SKM-1 (cell line): ENCODE measurements around the gene MTRR.
"Not testable (repeated sequence)": the region's sequence is repeated elsewhere in the genome, so short reads cannot be mapped to it uniquely, and the experiment has no call there.

Experiments used
- DNase-seq: peaks from one replicate; lab custom pipeline; 2025; ENCODE audit not compliant: unreplicated experiment; lab: John Stamatoyannopoulos, UW

MTRR gene

DNA sequence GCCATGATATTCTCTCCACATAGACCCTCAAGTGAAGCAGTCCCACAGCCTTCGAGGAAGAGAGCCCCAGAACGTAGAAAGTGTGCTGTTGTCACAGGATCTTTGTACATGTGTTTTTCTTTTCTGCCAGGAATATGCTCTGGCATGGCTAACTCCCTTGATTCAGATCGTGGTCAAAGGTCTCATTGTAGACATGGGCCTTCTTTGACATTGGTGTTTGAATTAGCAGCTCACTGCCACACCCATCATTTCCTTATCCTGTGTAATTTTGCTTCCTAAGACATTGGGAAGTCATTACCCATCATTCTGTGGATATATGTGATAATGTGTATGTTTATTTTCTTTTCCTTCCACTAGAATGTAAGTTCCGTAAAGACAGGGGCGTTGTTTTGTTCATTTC, 25.5 kb downstream of the MTRR start:
- no peak for DNase-seq

DNA sequence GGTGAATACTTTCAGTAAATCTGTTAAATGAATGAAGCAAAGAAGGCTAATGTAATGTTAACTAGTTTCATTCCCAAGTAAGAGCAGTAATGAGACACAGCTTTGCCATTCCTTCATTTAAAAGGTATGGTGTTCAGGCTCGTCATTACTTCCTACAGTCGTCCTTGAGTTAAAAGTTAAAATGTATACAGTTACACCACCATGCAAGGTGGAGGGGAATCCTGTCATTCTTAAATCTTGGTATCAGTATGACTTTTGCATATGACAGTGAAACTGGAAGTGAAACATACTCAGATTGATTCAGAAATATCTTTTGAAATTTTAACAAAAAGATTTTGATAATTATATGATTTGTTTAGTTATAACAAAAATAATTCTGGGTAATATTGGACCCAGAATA, 25.9 kb downstream of the MTRR start:
- DNase-seq = no peak

DNA sequence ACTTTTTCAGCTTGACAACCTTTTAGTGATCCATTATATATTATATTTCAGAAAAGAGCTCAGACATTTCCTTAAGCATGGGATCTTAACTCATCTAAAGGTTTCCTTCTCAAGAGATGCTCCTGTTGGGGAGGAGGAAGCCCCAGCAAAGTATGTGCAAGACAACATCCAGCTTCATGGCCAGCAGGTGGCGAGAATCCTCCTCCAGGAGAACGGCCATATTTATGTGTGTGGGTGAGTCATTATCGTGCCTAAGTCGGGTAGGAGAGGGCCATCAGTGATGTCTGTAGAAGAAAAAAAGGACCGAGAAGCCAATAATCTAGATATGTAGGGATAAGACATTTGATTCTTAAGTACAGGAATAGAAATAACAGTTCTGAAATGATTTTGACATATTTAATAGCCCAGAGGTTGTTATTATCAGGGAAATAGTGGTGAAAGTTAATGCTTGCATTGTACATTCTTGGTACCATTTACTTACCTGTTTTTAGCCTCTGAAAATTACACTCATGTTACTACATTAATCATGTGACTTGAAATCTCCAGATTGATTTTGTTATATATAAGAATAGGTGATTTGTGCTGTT, 28.2 kb downstream of the MTRR start:
- DNase-seq = peak; percentile 9

DNA sequence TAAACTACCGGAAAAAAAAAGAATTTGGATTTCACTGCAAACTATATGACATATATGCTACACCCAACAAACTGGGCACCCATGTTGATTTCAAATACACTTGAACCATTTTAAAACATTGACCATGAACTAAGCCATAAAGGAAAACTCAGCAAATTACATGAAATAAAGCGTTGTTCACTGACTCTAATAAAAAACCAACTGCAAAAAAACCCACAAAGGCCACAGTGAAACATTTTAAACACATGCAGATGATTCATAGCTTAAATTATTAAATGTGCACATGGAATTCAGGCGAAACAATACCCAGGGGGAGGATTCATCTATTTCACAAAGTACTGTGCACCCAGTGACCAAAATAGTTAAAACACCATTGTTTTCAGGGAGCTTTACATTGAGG, 33.3 kb downstream of the MTRR start:
- DNase-seq = no peak

DNA sequence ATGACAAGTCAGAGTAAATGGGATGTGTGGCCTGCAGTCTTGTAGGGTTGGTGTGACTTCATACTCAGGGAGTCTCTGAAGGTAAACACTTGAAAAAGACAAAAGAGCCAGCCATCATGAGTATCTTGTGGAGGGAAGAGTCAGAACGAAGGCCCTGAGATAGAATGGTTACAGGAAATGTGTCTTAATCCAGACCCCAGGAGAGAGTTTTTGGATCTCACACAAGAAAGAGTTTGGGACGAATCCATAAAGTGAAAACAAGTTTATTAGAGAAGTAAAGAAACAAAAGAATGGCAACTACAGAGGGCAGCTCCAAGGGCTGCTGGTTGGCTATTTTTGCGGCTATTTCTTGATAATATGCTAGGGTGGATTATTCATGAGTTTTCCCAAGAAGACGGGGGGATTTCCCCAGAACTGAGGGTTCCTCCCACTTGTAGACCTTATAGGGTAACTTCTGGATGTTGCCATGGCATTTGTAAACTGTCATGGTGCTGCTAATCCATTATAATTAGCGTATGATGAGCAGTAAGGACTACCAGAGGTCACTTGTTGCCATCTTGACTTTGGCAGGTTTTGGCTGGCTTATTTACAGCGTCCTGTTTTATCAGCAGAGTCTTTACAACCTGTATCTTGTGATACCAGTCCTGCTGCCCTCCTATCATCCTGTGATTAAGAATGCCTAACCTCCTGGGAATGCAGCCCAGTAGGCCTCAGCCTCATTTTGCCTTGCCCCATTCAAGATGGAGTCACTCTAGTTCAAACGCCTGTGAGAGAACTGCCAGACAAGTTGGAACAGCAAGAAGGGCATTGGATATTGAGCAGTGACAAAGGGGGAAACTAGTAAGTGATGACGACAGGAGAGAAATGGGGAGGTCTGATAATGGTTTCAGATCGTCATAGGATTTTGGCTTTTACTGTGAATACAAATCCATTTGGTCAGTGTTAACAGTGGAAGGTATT, 34.0 kb downstream of the MTRR start:
- DNase-seq = no peak

DNA sequence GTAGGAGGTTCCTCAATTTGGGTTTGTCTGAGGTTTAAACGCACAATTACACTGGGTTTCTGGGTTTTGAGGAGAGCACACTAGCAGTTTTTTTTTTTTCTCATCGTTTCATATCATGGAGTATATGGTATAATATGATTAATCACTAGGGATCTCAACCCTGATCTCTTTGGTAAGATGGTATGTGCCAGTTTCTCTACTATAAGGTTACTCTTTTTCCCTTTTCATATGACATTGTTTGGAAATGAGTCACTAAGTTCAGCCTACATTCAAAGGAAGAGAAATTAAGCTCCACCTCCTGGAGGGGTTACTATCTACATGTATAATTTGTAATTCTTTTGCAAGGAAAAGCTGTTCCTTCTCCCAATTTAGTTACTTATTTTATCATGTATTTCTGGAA, 35.2 kb downstream of the MTRR start:
- DNase-seq = no peak

DNA sequence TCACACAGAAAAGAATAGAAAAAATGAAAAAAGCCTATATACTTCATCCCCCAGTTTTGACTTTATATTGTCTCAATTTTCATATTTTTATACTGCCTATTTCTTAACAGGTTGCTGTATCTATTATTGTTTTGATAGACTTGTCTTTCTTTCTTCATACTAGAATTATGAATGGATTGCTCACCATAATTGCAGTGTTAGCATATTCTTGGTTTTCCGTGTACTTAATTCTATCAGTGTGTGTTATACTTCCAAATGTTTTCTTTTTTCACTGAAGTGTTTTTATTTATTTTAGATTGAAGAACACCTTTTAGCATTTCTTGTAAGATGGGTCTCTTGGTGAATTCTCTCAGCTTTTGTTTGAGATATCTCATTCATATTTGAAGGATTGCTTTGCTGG, 38.7 kb downstream of the MTRR start:
- DNase-seq = no peak

DNA sequence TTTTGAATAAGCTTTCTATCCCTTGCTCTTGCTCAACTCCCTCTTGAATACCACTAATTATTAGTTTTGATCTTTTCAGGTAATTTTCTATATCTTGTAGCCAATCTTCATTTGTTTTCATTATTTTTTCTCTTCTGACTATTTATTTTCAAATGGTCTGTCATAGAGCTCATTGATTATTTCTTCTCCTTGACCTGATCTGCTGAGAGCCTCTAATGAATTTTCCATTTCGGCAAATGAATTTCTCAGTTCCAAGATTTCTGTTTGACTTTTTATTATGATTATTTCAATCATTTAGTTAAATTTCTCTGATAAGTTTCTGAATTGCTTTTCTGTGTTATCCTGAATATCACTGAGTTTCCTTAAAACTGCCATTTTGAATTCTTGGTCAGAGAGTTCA, 39.4 kb downstream of the MTRR start:
- DNase-seq = no peak

DNA sequence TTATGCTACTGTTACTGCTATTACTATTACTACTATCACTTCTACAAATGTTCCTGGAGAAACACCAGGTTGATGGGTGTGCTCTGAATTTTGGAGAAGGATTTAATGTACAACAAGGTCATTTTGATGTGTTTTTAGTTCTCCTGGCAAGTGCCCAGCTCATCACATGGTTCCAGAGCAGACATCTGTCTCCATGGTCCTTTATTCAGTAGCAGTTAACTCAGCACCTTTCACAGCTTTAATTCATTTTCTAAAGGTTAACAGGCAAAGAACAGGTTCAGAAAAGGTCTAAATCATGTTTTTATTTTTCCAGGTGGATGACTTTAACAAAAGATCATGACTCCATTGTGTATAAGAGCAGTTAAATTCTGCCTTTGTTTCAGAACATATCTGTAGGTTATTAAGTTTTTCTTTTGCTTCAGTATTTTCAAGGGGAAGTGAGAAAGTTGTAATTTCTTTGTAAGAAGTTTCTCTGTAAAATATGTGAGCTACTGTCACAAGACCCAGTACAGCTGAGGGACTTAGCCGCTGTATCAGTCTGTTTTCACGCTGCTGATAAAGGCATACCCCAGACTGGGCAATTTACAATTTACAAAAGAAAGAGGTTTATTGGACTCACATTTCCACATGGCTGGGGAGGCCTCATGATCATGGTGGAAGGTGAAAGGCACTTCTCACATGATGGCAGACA, 41.9 kb downstream of the MTRR start:
- no peak for DNase-seq

DNA sequence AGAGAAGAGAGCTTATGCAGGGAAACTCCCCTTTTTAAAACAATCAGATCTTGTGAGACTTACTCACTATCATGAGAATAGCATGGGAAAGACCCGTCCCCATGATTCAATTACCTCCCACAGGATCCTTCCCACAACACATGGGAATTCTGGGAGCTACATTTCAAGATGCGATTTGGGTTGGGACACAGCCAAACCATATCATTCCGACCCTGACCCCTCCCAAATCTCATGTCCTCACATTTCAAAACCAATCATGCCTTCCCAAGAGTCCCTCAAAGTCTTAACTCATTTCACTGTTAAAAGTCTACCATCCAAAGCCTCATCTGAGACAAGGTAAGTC, 42.5 kb downstream of the MTRR start:
- not testable (repeated sequence) for DNase-seq

DNA sequence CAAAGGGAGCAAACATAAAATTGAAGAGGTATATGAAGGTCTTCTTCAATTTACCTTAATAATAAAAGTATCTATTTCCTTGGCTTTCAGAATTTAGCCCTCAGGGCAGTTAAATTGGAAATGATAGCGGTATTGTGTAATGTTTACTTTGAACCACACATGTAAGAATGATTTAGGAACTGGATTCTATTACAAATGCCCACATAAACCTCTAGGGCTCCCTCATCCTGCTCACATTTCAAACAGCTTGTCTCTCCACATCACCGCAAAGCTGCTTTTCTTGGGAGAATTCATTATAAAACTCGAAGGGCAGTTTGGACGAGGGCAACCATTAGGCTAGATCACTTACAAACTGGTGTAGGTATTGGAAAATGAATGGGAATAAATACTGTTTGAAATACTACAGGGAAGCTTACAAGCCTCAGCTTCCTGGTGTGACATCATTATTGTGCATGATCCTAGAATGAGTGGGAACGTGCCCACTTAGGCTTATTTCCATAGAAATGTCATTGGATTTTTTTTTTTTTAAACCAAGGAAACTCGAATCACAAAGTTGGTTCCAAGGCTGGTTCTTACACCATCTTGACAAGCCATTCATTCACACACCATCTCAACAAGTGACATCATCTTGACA, 47.3 kb downstream of the MTRR start:
- DNase-seq = no peak

DNA sequence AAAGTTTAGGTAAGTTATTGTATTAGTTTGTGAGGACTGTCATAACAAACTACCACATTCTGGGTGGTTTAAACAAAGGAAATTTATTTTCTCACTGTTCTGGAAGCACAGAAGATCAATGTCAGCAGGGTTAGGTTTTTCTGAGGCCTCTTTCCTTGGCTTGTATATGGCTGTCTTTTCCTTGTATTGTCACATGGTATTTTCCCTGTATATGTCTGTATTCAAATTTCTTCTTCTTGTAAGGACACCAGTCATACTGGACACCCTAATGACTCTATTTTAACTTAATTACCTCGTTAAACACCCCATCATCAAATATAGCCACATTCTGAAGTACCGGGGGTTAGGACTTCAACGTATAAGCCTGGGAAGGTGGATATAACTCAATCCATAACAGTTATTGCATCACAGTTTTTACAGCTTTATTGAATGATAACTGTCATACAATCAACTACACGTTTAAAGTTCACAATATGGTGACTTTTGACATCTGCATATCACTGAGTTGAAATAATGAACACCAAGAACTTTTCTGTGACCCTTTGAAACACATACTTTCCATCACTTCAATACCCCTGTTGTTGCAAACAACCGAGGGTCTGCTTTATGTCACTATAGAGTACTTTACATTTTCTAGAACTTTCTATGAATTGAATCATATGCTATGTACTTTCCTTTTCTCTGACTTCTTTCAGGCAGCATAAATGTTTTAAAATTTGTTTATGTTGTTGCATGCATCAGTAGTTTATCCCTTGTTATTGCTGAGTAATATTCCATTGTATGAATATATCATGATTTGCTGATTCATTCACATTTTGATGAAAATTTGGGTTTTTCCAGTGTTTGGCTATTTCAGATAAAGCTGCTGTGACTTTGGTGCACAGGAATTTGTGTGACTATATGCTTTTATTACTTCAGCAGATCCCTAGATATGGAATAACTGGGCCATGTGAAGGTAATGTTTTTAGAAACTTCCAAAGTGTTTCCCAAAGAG, 48.5 kb downstream of the MTRR start:
- DNase-seq = no peak

DNA sequence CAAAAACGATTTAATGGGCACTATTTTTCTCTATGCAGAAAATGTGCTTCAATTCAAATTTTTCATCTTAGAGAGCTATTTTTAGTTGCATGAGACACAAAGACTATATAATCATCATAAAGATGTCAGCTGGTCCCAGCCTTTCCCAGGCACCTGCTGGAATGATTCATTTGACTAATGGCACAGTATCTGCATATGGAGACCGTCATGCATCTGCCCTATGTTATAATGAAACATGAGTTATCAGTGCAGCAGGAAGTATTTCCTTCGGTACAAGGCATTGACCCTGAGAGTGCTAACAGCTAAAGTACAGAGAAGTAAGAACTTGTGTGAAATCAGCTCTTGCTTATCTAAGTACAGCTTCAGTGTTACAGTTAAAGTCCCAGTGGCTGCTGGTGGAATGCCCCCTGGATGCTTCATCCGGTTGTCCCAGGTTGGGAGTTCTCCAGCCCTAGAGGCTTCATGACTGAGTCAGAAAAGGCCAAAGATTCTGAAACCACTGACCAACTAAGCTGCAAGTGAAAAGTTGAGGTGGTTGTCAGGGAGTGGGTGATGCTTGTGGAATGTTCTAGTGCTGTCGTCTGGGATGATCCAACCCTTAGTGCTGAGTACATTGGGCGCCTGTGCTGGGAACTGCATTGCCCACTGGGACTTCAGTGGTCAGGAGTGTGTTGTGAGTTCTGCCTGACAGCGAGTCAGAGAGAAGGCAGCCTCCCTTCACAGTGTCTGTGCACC, 57.2 kb downstream of the MTRR start:
- no peak for DNase-seq

DNA sequence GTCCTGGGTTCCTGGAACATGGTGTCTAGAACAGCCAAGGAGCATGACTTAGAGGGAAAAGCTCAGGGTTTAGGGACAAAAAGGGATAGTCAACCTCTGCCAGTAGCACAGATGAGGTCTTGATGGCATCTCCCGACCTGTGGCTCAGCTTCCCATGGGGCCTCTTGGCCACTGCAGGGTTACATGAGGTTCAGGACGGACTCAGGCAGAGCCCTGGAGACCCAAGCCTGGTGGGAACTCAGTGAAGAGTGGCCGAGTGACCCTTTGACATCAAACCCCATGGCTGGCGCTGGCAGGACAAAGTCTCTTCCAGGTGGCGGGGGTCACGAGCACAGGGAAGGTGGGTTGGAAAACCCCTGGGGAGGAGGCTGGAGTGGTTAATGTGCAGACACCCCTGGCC, 57.8 kb downstream of the MTRR start:
- DNase-seq = no peak

DNA sequence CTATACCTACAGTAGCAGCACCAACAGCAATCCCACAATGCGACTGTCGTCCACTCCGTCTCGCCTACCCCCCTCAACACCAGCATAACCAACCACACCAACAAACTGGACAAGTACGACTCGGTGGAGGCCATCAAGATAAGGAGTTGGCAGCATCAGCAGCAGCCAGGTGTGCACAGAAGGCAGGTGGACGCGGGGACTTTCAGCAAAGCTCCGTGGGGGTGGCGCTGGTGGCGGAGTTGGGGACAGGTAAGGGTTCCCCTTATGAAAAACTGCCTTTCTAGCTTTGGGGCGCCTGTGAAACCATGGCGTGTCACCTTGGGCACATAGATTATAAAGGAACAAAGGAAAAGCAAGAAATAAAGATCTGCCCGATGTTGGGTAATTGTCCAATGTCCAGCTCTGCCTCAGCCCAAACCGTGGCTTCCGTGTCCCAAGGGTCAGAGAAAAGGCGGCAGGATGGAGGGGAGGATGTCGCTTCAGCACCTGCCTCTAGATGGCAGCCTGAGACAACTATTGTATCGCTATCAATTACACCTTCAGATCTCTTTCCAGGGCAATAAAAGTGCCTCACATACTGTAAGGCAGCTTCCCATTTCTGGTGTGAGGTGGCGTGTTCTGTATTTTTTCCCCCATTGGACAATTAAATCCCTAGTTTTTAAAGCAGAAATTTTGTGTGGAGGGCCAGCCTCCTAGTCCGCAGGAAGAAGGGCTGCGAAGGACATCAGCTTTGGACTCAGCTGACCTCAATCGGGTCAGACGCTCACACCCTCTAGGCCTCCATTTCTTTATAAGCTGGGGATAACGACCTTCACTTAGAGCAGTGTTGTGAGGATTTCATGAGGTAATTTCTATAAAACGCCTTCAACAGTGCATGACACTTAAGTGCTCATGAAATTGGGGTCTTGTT, 58.8 kb downstream of the MTRR start:
- DNase-seq = peak; percentile 16

DNA sequence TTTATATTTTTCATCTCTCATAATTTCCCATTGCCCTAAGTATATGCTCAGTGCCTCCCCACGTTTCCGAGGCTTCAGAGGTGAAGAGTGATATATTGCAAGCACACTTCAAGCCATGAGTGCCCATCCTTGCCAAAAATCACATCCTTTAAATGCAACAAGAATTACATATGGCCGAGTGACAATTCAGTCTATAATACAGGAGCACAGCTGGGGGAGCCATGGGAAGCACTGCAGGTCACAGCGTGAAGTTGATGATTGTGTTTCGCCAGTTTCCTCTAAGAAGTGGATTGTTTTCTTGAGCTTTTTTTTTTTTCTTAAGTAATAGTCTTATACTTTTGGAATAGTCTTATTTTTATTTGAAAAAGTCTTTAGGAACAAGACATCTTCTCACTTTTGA, 61.1 kb downstream of the MTRR start:
- no peak for DNase-seq

DNA sequence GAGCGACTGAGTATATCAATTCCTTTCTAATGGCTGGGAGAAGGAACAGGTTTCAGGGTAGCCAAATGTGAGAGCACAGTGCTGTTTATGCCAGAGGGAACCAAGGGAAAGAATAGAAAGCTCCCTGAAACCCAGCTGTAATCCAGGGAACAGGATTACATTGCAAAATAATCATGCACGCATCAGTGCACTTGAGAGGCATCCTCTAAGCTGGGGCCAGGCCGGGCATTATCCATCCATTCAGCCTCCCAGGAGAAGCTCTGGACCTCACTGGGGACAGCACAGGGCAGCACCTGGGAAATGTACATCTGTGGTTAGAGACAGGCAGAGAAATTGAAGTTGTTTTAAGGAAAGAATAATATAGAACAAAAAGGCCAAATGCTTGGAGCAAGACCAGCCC, 72.7 kb downstream of the MTRR start:
- no peak for DNase-seq

DNA sequence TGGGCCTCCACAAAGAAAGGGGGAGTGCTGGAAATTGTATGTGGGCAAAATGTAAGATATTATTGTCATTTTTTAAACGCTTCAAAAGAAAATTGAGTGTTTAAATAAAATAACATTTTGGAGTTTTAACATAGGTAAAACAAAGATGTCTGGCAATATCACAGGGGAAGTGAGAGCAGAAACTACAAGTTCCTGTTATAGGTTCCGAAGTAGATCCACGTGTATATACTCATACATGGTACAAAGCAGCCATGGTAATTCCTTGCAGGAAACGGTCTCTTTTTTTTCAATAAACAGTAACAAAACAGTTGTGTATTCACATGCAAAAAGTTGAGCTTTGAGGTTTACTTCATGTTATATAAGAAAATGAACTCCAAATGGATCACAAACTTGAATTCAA, 78.4 kb downstream of the MTRR start:
- no peak for DNase-seq
